Pancreas (tissue), 10 donors: ENCODE results near the gene PRSS36. TPM values are rescaled to one million over a fixed set of nuclear protein-coding genes. Genes with fewer than 3 reads are reported as not detected.

Experiments used
- ATAC-seq, 4 donors: fragments of 200-7000 bp; cut with Tn5 transposase; one replicate each; pipeline versions ENCODE4 v1.8.0 to v1.9.1; 2020; ENCODE audit warnings: mild to moderate bottlenecking in 4 of 4, moderate library complexity in 4 of 4
- DNase-seq, 6 donors: peaks; one replicate each; pipeline ENCODE4 v3.0.0-alpha.2; 2020
- FAIRE-seq: peaks from 2 replicates; lab custom pipeline; 2012; peaks lifted over from hg19 to GRCh38; lab: Jason Lieb, UNC
- H3K27ac ChIP-seq, 4 donors: fragments of 200-600 bp; sonication (generic); 1 replicate in 3 of 4; 2 replicates in 1 of 4; pipeline versions ENCODE4 v1.5.0 to v1.8.0; 2020
- H3K27me3 ChIP-seq, 4 donors: fragments of 200-600 bp; one replicate each; pipeline ENCODE4 v1.8.0; 2021
- H3K36me3 ChIP-seq, 3 donors: fragments of 200-600 bp; sonication (generic) in 1 of 3; one replicate each; pipeline versions ENCODE4 v1.5.0 to v1.8.0; 2020 to 2021
- H3K4me1 ChIP-seq, 3 donors: fragments of 200-600 bp; one replicate each; pipeline ENCODE4 v1.8.0; 2021
- H3K4me3 ChIP-seq, 4 donors: fragments of 200-600 bp; sonication (generic) in 2 of 4; one replicate each; pipeline versions ENCODE4 v1.5.0 to v1.8.0; 2020 to 2021
- H3K9me3 ChIP-seq, 4 donors: fragments of 200-600 bp; one replicate each; pipeline ENCODE4 v1.8.0; 2021
- WGBS, 2 donors: extraction: QIAGEN DNeasy Blood & Tissue Kit; methylation state at CpG; one replicate each; pipeline ENCODE4 v1.1.7; 2013; 5-methylcytosine and 5-hydroxymethylcytosine counted together
- intact Hi-C, 3 donors: fragments of 100-400 bp; cut with DNase I; formaldehyde crosslinking; loops; one replicate each; pipeline versions ENCODE4 v1.11.1 to v1.14.2; 2022
- polyA plus RNA-seq, 2 donors: library from polyadenylated mRNA; stranded (reverse); fragments of 200-250 nt; gene quantifications; one replicate each; pipeline ENCODE4 v1.2.3, GENCODE V29; 2013
- total RNA-seq, 6 donors: library from RNA; stranded (reverse); fragmentation: NEBNext Ultra II Directional in 4 of 6; extraction: Animal tissue kit (Norgen Biotek cat#: 25700) in 4 of 6; gene quantifications; one replicate each; pipeline versions ENCODE4 v1.2.1 to v1.2.4, GENCODE V29; 2021 to 2023
- TF ChIP-seq, protein P1 (sequence below), 4 donors: fragments of 200-600 bp; sonication (generic) in 3 of 4; IDR thresholded peaks; one replicate each; pipeline versions ENCODE4 v1.5.0 to v1.8.0; 2021; ENCODE audit warnings: antibody characterized with exemption in 4 of 4
- donor health status: healthy with polysubstance abuse.
- donor health status: DM: no; HTN: no; CAD: no; lungs with moderate emphysema.
- donor health status: DM: no; HTN: no; CAD: no.
- donor health status: control.
- donor health status: control.
- donor health status: Bipolar disorder and iron deficiency.
- donor health status: DM: yes; HTN: yes; CAD: no.
- donor health status: DM: no; HTN: no; CAD: no.
- donor health status: DM: no; HTN: no; CAD: no.
- donor health status: DM: yes; HTN: yes; CAD: no.

Gene PRSS36
- total and polyA plus RNA-seq, 8 donors = 0.14 to 3.1 (median 1.1) TPM

DNA sequence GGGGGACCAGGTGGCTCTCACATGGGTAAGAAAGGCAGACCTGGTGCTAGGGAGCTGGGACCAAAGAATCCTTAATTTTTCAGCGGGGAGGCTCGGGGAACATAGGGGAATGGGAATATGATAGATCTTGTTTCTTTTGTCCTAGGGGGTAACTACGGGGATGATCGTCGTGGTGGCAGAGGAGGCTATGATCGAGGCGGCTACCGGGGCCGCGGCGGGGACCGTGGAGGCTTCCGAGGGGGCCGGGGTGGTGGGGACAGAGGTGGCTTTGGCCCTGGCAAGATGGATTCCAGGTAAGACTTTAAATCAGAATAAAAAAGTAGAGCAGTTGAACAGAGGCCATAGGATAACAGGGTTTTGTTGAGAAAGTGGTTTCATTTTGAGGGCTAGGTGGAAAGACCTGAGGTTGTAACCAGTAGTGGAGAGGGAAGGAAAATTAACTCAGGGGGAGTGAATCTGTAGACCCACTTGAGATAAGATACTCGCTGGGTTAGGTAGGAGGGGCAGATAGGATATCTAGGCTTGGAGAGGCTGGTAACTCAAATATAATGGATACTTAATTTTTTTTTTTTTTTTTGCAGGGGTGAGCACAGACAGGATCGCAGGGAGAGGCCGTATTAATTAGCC is 41.1 kb upstream of the PRSS36 start:
- no peaks in the 10 kb centered on the region for H3K27me3 ChIP-seq
- H3K4me1 ChIP-seq = no peaks in the 10 kb centered on the region
- ATAC-seq (no peak), DNase-seq (no peak), FAIRE-seq (no peak)
- H3K4me3 ChIP-seq = no peak overlapping the region
- no peaks in the 10 kb centered on the region for H3K9me3 ChIP-seq
- no peak overlapping the region for H3K27ac ChIP-seq
- intact Hi-C loops = no loop called here
- TF ChIP-seq, protein P1, sequence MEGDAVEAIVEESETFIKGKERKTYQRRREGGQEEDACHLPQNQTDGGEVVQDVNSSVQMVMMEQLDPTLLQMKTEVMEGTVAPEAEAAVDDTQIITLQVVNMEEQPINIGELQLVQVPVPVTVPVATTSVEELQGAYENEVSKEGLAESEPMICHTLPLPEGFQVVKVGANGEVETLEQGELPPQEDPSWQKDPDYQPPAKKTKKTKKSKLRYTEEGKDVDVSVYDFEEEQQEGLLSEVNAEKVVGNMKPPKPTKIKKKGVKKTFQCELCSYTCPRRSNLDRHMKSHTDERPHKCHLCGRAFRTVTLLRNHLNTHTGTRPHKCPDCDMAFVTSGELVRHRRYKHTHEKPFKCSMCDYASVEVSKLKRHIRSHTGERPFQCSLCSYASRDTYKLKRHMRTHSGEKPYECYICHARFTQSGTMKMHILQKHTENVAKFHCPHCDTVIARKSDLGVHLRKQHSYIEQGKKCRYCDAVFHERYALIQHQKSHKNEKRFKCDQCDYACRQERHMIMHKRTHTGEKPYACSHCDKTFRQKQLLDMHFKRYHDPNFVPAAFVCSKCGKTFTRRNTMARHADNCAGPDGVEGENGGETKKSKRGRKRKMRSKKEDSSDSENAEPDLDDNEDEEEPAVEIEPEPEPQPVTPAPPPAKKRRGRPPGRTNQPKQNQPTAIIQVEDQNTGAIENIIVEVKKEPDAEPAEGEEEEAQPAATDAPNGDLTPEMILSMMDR (IDR thresholded peaks at IDR 0.05) = no peak
- peaks cover 22 to 85% (median 81%) of the 10 kb centered on the region in 3 donors for H3K36me3 ChIP-seq
- WGBS, 2 donors = 93 to 94% methylated on average over 17 of the region's 17 CpGs

DNA sequence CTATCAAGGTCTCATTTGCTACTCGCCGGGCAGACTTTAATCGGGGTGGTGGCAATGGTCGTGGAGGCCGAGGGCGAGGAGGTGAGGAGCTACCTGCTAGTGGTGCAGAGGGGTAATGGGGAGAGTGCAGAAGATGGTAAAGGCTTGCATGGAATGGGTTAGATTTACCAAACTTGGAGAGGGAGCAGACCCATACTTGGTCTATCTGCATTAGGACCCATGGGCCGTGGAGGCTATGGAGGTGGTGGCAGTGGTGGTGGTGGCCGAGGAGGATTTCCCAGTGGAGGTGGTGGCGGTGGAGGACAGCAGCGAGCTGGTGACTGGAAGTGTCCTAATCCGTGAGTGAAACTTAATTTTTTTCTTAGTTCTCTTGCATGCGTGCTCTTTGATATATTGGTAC is 40.2 kb upstream of the PRSS36 start:
- no peak for ATAC-seq
- TF ChIP-seq, protein P1 (IDR thresholded peaks at IDR 0.05) = no peak
- intact Hi-C loops = no loop called here
- no peaks in the 10 kb centered on the region for H3K4me1 ChIP-seq
- no peak overlapping the region for H3K4me3 ChIP-seq
- H3K27ac ChIP-seq = no peak overlapping the region
- H3K36me3 ChIP-seq = peaks cover 22 to 88% (median 82%) of the 10 kb centered on the region in 3 donors
- WGBS, 2 donors = 92 to 98% methylated on average over 12 of the region's 12 CpGs
- H3K27me3 ChIP-seq = no peaks in the 10 kb centered on the region
- no peak for FAIRE-seq
- DNase-seq = no peak
- no peaks in the 10 kb centered on the region for H3K9me3 ChIP-seq

DNA sequence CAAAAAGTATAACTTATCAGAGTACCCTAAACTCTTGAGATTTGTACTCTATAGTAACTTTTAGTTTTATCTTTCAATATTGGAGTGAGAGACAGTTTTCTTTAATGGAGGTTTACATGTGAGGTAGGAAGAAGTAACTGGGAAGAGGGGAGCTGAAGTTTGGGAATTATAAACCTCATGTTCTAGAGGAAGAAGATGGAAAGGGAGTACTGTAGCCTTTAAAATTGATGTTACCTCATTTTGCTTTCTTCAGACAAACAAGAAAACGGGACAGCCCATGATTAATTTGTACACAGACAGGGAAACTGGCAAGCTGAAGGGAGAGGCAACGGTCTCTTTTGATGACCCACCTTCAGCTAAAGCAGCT is 39.5 kb upstream of the PRSS36 start:
- DNase-seq (no peak), ATAC-seq (no peak), FAIRE-seq (no peak)
- 78 to 79% methylated on average over 2 of the region's 2 CpGs for WGBS, 2 donors
- intact Hi-C loops = no loop called here
- Histone ChIP-seq H3K27me3 (no peaks in the 10 kb centered on the region), H3K4me1 (no peaks in the 10 kb centered on the region), H3K36me3 (peaks cover 22 to 91% (median 83%) of the 10 kb centered on the region in 3 donors), H3K27ac (no peak overlapping the region), H3K9me3 (no peaks in the 10 kb centered on the region), H3K4me3 (no peak overlapping the region)
- TF ChIP-seq, protein P1 (IDR thresholded peaks at IDR 0.05) = no peak

DNA sequence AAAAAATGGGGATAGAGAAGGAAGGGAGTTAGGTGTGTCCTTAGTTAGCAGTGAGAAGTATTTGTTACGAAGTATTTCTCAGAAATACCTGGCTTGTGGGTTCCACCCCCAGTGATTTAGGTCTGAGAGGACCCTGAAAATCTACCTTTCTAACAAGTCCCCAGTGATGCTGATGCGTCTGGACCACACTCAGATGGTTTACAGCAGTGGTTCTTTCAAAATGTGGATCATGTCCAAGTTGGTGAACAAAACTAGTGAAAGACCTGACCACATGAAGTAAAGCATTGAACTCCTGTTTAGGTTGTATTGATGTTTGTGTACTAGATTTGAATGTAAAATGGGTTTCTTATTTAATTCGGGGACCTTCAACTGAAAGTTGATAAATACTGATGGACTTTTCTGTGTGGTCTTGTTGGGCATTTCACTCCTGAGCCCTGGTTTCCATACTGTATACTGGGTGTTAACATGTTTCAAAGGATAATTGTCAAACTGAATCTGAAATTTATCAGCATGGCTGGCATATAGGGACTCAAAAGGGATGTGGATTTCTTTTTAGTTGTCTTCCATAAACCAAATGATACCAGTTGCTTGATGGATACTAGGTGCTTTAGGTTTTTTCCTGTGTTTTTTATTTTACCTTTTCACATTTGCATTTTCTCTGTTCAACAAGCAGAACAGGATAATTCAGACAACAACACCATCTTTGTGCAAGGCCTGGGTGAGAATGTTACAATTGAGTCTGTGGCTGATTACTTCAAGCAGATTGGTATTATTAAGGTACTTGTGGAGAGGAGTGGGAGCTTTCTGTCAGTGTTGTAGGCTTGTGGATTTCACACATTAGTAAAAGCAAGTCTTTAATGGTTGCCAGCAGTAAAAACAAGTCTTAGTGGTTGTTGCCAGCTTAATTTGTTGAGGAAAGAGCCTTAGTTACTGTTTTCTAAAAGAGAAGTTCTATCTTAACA is 38.9 kb upstream of the PRSS36 start:
- DNase-seq (no peak), FAIRE-seq (no peak), ATAC-seq (no peak)
- no peaks in the 10 kb centered on the region for H3K9me3 ChIP-seq
- peaks cover 22 to 91% (median 83%) of the 10 kb centered on the region in 3 donors for H3K36me3 ChIP-seq
- TF ChIP-seq, protein P1 (IDR thresholded peaks at IDR 0.05) = no peak
- intact Hi-C loops = no loop called here
- no peaks in the 10 kb centered on the region for H3K4me1 ChIP-seq
- WGBS, 2 donors = 85 to 90% methylated on average over 3 of the region's 3 CpGs
- no peaks in the 10 kb centered on the region for H3K27me3 ChIP-seq
- no peak overlapping the region for H3K4me3 ChIP-seq
- H3K27ac ChIP-seq = no peak overlapping the region
